ENCODE results near the gene GM2A.
"Not testable (repeated sequence)": the region's sequence is repeated elsewhere in the genome, so short reads cannot be mapped to it uniquely, and the experiment has no call there.

GM2A gene

GRCh38 chr5:151295138-151295537 is 42.2 kb downstream of the GM2A start:
- no peak for DNase-seq

- no peak for DNase-seq
These were observed 42.9 kb downstream of the GM2A start for GRCh38 chr5:151295791-151296477.

- no peak for DNase-seq
These were observed 43.5 kb downstream of the GM2A start for GRCh38 chr5:151296478-151296830.

- DNase-seq = no peak
These were observed 44.0 kb downstream of the GM2A start for GRCh38 chr5:151296974-151297373.

GRCh38 chr5:151298063-151298855 is 45.3 kb downstream of the GM2A start:
- DNase-seq = peak; percentile 85

- DNase-seq = no peak
These were observed 50.7 kb downstream of the GM2A start, which contains the start of gene SLC36A3 for GRCh38 chr5:151303666-151304065. Gene SLC36A3 (minus strand): TSS chr5:151303766. CDS start chr5:151303354, 412 bp downstream.

- not testable (repeated sequence) for DNase-seq
These were observed 56.3 kb downstream of the GM2A start for GRCh38 chr5:151309266-151309665.

- not testable (repeated sequence) for DNase-seq
These were observed 56.8 kb downstream of the GM2A start for GRCh38 chr5:151309821-151310220.

- no peak for DNase-seq
These were observed 57.9 kb downstream of the GM2A start for GRCh38 chr5:151310932-151311331.

GRCh38 chr5:151312756-151313324 is 59.9 kb downstream of the GM2A start:
- no peak for DNase-seq

- DNase-seq = no peak
These were observed 60.4 kb downstream of the GM2A start for GRCh38 chr5:151313357-151313756.

GRCh38 chr5:151315998-151316597 is 63.1 kb downstream of the GM2A start:
- peak; percentile 86 for DNase-seq

- no peak for DNase-seq
These were observed 64.9 kb downstream of the GM2A start for GRCh38 chr5:151317871-151318270.

- DNase-seq = peak; percentile 6
These were observed 66.1 kb downstream of the GM2A start for GRCh38 chr5:151318850-151319732.
